IPS DF 4.7 (cell line): ENCODE measurements around the gene UBE2L5.

Experiments
- DNase-seq: peaks from one replicate; pipeline ENCODE4 v3.0.0-alpha.2; 2013; ENCODE audit warnings: low spot score; ENCODE audit errors: extremely low read depth

UBE2L5 gene

DNA sequence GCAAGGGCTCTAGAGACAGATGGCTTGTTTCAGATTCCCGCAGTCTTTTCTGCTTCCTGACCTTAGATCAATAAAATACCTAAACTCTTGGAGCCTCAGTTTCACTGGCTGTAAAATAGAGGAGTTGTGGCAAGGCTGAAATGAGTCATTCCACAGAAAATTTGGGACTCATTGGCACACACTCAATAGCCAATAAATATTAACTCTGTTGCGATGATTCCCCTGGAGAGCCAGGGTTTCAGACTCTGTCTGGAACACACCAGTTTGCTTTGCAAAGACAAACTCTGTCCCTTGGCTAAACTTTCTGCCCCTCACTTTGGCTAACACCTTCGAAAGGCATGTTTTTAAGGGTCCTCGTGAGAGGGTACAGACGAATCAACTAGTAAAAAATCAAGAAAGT, 18.1 kb upstream of the UBE2L5 start:
- DNase-seq, result no peak

DNA sequence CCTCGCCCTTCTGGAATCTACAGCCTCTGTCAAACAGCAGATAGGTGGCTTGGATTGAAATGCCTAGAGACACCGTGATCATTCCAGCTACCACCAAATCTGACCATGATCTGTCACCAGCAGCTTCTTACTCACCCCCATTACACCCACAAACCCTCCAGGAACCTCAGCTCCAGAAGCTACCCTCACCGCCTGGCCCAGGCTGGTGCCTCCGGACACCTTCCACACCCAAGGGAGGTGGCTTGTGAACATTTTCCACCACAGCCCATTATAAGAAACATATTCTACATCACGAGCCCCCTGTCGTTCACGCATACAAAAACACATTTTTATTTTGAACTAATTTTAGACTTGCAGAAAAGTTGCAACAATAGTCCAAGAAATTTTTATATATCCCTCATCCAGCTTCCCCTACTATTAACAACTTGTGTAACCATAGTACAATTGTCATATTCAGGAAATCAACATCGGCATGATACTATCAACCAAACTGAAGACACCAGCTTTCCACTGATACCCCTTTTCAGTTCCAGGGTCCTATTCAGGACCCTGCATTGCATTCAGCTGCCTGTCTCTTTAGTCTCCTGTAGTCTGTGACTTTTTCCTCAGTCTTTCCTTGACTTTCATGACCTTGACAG, 15.4 kb upstream of the UBE2L5 start:
- DNase-seq, result no peak

DNA sequence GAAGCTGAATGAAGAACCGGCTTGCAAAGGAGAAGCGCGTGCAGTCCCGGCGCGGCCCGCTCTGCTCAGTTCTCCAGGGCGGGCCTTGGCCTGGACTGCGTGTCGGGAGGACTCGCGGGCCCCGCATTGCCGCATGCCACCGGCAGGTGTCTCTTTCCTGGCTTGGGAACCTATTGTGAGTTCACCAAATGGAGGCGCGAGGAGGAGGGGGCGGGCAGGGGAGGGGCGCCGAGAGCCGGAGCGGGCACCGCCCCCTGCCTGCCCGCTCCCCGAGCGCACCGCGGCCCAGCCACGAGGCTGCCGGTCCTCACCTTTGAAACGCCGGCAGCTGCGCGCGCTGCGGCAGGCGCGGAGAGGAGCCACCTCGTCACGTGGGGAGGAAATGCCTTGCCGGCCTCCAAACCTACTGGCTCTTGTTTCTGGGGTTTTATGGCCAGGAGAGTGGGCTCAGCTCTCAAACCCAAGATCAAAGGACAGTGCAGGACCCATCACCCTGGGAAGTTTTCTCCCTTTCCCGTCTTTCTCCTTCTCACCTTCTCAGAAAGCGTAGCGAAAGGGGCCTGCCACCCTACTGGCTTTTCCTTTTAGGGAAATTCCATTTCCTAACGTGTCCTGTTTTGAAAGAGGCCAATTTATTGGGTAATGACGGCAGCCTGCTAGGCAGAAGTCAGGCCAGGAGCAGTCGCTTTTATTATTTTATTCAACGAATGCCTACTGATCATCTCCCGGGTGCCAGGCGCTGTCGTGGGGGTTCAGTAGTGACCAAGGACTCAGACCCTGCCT, 13.8 kb upstream of the UBE2L5 start:
- peak; percentile 69 for DNase-seq

DNA sequence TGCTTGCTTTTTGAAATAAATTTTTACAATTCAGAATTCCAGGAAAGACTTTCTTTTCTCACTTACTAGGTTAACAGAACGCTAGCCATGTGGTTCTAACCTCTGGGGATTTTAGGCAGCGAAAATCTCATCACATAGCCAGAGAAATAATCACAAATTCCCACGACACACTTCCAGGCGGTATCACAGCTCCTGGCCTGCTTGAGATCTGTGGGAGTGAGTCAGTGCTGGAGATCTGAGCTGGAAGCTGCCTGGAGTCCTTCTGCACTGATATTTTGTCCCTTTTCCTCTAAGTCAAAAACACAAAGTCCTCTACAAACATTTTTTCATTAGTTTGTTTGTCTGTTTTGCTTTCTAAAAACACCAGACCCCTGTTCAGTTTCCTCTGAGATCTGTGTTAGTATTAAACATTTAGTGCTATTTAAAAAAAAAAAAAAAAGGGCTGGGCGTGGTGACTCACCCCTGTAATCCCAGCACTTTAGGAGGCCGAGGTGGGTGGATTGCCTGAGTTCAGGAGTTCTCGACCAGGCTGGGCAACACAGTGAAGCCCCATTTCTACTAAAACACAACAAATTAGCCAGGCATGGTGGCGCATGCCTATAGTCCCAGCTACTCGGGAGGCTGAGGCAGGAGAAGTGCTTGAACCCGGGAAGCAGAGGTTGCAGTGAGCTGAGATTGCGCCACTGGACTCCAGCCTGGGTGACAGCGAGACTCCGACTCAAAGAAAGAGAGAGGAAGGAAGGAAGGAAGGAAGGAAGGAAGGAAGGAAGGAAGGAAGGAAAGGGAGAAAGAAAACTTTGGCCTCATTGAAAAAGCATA, 12.2 kb upstream of the UBE2L5 start:
- no peak for DNase-seq

DNA sequence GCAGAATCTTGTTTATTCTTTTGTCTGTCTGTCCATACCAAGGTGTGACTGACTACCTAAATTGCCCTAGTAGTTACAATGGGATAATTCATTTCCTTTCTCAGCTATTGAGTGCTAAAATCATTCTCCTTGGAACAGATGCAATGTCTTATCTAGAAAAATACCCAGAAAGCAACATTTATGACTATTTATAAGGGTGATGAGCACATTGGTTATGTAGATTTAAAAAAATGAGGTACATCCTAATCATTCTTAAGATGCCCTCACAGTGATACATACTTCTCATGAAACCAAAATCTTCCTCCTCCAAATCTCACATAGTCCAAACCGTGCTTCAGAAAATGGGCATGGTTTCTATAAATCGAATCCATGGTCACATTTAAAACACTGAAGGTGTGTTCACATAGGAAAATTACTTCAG, 11.6 kb upstream of the UBE2L5 start:
- no peak for DNase-seq

DNA sequence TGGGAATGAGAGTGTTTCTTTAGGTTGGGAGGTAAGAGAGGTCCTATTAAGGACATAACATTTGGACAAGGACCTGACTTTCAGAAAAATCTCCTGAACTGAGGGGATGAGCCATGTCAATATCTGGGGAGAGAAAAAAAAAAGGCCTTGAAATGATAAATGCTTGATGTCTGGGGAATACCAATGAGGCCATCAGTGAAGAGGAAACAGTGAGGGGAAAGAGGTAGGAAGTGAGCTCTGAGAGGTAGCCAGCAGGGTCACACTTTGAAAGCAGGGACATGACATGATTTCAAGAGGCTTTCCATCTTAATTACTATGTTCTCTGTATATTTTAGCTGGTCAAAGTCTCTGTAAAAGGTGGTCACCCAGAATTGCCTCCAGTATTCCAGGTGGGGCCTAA, 9.9 kb upstream of the UBE2L5 start:
- DNase-seq, result no peak

DNA sequence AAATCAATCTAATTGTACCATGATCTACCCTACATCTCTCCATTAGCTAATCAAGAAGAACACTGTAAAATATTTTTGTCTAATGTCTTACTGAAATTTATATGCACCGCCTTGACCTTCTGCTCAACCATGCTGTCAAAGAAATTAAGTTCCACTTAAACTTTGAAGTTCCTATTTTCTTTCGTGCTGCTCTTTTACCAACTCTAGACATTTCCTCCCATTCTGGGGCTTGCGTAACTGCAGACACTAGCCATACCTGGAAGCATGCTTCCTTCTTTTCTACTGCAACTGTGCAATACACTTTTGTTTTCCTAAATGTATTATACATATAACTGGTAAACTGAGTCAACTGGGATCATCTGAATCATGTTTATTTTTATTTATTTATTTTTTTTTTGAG, 8.5 kb upstream of the UBE2L5 start:
- DNase-seq, result no peak

DNA sequence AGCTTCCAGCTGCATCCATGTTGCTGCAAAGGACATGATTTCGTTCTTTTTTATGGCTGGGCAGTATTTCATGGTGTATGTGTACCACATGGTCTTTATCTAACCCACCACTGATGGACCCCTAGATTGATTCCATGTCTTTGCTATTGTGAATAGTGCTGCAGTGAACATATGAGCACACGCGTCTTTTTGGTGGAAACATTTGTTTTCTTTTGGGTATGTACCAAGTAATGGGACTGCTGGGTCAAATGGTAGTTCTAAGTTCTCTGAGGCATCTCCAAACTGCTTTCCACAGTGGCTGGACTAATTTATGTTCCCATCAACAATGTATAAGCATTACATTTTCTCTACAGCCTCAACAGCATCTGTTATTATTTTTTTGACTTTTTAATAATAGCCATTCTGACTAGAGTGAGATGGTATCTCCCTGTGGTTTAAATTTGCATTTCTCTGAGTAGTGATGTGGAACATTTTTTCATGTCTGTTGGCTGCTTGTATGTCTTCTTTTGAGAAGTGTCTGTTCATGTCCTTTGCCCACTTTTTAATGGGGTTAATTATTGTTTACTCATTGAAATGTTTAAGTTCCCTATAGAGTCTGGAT, 6.8 kb upstream of the UBE2L5 start:
- no peak for DNase-seq

DNA sequence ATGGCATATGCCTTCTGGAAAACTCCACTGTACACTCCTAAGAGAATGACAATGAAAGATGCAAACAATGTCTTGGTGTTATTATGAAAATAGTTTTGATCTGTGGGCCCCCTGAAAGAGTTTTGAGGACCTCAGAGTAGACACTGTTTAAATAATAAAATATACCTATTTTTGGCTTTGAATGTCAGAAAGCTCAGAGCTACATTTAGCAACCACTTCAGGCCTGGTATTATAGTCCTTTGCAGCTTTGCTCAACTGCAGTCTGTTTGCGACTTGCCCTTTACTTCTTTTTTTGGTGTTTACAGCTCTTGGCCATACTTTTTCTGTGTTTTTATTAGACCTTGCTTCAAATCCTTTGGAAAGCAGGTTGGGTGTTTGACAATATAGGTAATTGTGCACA, 5.8 kb upstream of the UBE2L5 start:
- no peak for DNase-seq

DNA sequence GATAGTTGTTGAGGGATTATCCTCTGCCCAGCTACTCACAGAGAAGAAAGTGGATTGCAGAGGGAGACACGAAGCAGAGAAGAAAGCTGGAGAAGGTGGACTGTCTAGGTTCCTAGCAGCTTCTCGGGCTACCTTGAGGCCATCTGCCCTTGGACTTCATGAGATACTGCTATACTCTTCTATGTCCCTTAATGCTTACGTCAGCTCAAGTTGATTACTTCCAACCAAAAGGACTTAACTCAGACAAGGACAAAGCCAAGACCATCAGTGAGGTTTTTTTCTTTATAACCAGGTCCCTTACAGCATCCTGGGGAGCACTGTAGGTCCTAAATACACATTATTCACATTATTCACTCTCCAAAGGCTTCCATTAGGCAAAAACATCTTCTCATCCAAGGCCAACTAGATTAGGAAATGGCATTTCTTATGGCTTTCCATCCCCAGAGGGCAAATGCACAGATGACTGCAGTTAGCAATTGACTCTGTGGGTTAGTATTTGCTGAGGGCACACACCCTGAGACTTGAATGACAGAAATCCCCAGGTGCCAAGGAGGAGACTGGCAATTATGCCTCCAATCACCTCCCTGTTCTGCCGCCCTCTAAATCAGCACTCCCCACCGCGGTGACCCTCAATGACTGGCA, 4.1 kb upstream of the UBE2L5 start:
- DNase-seq, result no peak

DNA sequence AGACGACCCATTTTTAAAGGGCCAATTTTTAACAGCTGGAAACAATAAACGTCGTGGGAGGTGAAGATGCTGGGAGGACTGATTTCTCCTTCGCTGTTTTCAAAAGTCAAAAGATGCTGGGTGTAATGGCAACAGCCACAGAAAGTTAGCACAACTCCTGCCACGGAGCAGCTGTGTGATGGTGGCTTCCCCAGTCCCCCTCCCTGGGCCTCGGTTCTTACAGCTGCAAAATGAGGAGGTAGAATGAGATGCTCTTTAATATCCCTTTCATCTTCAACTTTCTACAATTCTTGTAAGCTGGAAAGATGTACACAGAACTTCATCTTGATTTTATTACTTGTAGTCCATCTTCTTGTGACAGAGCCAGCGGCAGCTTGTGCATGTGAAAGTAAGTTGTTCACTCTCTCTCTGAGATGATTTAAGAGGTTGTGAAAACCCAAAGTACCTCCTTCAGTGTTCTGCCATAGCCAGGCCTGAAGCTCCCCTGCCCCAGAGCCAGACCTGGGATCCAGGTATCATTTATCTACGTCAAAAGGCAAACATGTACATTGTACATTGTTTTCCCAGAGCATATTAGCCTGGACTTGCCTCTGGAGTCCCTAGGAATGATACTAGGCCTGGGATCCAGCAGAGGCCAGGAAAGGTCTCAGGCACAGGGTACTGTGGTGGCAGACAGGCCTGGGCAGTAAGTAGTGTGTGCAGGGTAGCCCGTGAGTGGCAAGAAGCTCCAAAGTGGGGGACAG, 3.4 kb upstream of the UBE2L5 start:
- DNase-seq, result no peak

DNA sequence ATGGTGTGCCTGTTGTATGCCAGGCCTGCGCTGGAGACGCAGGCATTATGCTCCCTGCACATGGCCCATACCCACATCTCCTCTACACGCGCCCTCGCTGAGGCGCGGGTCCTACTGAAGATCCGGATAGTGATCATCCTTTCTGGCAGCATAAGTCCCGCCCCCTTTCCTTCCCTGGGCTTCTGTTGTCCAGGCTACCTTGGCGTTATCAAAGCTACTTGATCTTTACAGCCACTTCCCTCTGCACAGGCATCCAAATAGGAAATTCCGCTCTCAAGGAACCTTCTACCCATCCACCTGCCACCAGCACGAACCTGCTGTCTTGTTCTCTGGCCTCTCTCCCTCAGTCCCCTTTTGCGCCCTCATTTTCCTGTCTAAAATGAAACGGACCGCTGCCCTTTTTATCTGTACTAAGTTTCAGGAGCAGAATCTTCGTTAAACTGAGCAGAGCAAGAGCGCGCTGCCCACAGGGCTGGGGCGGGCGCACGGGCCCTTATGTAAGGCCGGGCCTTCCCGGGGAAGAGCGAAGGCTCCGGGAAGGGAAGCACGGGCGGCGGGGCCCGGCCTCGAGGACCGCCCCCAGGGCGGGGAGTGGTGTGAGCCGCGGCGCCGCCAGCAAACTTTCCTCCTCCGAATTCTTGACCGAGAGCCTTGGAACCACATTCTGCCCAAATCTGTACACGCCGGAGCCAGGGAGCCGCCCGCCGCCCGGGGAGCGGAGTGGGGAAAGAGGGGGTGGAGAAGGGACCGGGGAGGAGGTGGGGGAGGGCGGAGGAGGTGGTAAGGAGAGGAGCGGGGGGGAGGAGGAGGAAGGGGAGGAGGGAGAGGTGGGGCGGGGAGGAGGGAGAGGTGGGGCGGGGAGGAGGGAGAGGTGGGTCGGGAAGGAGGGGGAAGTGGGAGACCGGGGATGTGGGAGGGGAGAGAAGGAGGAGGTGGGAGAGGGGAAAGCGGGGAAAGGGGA, 920 bp upstream of the UBE2L5 start:
- no peak for DNase-seq

DNA sequence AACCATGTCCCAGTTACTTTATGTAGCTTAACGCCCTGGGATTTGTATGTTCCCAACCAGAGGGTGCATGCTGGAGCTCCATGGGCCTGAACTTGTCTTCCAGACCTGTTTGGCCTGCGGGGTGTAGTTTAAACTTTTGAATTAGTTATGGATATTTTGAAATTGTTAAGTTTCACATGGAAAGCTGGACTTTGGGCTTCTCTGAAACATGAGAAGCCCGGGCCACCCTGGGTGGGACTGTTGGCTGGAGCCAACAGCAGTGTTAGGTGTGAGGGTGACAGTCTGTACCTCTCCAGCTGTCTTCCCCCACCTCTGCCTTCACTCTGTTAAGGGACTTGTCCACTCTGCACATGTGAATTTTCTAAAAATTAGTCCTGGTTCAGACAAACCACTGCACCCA, 1.6 kb downstream of the UBE2L5 start:
- DNase-seq, result no peak

DNA sequence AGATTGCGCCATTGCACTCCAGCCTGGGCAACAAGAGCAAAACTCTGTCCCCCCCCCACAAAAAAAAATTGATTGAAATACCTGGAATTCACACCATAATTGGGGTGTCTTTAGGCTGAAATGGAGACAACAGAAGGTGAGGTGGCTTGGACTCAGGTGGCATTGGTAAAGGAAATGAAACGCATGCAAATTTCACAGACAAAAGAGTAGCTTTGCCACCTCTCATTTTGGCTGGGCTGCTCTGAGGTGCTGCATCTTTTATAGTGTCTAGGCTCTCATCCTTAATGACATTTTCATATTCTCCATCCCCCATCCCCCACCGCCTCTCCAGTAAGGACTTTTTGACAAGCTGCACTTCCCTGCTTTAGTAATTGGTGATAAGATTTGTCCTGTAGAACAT, 6.9 kb downstream of the UBE2L5 start:
- DNase-seq, result no peak

DNA sequence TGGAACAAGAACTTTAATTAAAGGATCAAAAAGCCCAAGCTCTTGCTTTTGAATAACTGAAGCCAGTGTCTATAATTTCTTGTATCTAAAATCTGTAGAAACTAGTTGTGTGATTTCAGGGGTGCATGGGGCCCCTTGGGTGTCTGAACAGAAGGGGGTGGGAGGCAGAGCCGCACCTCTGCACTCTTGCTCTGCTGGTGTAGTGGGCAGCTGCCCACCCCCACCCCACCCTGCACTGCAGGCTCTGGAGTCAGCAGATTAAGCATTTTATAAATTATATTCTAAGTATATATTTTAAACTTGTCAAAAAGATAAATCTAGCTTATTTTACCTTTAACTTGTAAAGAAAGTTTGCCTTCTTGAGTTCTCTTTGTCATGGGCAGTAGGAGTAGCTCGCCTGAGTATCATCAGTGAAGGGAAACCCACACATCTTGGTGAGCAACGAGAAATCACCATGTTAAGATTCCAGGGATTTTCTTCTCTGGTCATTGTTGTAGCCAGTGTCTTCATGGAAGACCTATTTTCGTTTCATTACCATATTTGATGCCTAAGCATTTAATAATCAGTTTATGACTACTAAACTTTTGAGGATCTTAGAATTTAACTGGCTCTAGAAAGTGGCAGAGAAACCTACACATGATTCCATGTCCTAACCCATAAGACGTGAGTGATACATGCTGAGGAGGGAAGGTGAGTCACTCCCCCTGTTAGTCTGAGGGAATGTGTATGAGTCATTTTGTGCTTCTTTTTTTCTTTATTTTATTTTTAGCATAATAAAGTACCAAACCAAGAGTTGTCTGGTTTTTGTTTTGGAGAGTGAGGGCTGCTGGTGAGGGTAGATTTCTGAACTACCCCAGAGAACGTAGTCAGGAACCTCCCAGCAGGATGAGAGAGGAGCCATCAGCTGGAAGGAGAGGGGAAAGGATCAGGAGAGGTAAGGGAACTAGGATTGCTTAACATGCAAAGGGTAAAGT, 7.7 kb downstream of the UBE2L5 start:
- no peak for DNase-seq

DNA sequence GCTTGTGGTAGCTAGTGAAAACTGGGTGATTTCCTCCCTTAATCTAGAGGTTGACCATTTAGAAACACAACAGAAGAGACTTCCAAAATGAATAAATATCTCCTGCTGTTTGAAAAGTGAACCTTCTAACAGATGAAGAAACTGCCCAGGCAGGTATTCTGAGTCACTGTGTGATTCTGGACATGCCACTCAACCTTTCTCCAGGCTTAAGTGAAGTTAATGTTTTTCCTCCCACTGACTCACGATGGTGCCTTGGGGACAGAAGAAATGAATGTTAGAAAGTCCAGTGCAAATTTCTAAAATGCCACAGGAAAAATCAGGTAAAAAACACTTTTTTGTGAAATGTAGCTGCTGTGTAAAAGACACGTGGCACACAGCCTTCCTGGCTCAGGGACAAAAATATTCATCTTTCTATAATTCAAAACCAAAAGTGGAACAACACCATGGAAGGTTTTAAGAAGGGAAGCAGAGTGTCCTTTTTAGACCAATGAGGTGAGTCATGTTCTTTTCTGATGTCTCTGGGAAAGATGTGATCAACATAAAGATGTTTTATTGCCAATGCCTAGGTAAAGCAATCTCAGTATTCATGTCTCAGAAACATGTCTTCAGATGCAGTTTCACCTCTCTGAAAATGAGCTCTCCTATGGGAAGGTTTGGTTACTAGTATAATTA, 9.1 kb downstream of the UBE2L5 start:
- DNase-seq, result no peak

DNA sequence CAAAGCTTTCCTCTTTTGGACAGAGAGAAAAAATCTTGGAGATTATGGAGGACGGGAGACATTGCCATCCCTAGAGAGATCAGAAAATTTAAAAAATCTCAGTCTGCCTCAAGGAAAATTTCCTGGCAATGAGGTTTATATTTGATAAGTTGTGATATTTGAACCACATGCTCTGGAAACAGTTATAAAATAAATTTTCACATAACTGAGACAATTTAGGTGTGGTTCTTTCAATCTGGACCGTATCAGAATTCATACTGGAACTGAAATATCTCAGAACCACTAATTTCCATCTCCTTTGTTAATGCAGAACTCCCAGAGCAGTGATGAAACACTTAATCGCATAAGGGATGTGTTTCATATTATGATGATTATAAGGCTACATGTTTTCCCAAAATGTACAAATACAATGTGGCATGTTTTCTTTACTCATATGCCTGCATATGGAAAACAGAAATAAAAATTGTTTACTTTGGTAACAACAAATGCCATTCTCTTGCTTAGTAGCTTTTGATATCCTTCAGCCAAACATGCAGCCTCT, 13.7 kb downstream of the UBE2L5 start:
- no peak for DNase-seq

DNA sequence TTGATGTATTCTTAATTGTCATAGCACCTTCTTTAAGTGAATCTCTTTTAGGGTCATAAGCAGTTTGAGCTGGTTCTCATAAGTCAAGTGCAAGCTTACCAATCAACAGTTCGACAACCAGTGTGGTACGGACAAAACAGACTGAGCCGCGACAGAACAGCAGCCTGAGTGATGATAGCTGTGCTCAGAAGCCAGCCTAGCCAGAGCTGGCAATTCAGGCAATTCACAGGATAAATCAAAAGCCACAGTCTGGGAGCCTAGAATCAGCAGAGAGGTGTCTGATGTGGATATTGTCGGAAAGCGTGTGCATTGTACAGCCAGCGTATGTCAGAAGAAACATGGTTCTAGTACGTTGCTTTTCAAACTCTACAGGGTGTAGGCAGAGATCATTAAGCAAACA, 14.9 kb downstream of the UBE2L5 start:
- DNase-seq, result no peak
